ENCODE data around the gene AFAP1L1.

GRCh38 chr5:149247726-149248125 lies 23.9 kb upstream of the AFAP1L1 start:
- TF ChIP-seq CTCF (IDR thresholded peaks at IDR 0.05; ENCODE audit: poor library complexity) (no peak), EZH2 (IDR thresholded peaks at IDR 0.05; ENCODE audit: borderline replicate concordance) (no peak)
